GM12873 (cell line): ENCODE results near the gene PLEKHN1.
A peak's percentile ranks its signal among the peaks of the same experiment; 100 is the strongest.

Experiments
- TF ChIP-seq, protein P1 (sequence below): IDR thresholded peaks from 2 replicates; pipeline ENCODE4 v1.5.1; 2012; ENCODE audit warnings: low read depth, mild to moderate bottlenecking, moderate library complexity, low read length, control low read depth; ENCODE audit not compliant: insufficient read depth; ENCODE audit errors: missing control alignments

Gene PLEKHN1

DNA sequence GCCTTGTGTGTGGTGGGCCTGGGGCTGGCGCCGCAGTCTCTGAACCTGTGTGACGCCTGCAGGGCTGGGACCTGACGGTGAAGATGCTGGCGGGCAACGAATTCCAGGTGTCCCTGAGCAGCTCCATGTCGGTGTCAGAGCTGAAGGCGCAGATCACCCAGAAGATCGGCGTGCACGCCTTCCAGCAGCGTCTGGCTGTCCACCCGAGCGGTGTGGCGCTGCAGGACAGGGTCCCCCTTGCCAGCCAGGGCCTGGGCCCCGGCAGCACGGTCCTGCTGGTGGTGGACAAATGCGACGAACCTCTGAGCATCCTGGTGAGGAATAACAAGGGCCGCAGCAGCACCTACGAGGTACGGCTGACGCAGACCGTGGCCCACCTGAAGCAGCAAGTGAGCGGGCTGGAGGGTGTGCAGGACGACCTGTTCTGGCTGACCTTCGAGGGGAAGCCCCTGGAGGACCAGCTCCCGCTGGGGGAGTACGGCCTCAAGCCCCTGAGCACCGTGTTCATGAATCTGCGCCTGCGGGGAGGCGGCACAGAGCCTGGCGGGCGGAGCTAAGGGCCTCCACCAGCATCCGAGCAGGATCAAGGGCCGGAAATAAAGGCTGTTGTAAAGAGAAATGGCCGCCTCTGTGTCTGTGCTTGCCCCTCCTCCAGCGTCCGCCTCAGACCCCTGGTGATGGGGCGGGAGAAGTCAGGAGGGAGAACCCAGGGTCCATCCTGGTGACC, 47.8 kb downstream of the PLEKHN1 start:
- TF ChIP-seq, protein P1, sequence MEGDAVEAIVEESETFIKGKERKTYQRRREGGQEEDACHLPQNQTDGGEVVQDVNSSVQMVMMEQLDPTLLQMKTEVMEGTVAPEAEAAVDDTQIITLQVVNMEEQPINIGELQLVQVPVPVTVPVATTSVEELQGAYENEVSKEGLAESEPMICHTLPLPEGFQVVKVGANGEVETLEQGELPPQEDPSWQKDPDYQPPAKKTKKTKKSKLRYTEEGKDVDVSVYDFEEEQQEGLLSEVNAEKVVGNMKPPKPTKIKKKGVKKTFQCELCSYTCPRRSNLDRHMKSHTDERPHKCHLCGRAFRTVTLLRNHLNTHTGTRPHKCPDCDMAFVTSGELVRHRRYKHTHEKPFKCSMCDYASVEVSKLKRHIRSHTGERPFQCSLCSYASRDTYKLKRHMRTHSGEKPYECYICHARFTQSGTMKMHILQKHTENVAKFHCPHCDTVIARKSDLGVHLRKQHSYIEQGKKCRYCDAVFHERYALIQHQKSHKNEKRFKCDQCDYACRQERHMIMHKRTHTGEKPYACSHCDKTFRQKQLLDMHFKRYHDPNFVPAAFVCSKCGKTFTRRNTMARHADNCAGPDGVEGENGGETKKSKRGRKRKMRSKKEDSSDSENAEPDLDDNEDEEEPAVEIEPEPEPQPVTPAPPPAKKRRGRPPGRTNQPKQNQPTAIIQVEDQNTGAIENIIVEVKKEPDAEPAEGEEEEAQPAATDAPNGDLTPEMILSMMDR = no peak

DNA sequence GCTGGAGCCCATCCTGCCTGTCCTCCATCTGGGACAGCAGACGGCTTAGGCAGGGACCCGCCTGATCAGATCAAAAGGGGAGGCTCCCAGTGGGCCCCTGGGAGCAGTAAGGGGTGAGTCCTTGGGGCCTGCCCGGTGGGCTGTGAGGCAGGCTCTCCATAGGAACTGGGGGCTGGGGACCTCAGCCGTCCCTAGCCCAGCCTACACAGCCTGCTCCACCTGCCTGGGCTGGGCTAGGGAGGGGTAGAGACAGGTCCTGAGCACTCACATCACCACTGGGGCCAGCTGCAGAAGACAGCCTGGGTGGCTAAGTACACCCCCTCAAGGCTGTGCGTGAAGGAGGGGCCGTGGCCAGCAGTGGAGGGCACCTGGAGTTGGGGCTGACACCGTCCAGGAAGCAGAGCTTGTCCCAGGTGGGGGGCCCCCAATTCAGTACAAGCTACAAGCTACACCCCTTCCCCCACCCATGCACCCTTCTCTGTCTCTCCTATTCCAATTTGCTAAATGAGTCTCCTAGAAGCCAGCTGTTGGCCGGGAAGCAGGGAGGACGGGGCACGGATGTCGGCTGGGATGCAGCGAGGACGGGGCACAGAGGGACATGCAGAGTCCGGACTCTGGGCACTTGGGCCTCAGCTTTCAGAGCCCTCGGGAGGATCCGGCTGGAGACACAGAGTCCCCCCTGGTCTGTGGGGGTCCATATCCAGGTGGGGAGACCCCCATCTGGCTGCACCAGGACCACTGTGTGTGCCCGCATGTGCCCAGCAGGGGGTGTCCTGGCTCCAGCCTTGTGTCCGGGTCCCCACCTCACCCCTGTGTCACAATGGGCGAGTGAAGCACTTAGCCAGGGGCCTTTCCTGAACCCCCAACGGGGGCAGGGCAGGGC, 48.8 kb downstream of the PLEKHN1 start:
- TF ChIP-seq, protein P1 = peak; percentile 60

DNA sequence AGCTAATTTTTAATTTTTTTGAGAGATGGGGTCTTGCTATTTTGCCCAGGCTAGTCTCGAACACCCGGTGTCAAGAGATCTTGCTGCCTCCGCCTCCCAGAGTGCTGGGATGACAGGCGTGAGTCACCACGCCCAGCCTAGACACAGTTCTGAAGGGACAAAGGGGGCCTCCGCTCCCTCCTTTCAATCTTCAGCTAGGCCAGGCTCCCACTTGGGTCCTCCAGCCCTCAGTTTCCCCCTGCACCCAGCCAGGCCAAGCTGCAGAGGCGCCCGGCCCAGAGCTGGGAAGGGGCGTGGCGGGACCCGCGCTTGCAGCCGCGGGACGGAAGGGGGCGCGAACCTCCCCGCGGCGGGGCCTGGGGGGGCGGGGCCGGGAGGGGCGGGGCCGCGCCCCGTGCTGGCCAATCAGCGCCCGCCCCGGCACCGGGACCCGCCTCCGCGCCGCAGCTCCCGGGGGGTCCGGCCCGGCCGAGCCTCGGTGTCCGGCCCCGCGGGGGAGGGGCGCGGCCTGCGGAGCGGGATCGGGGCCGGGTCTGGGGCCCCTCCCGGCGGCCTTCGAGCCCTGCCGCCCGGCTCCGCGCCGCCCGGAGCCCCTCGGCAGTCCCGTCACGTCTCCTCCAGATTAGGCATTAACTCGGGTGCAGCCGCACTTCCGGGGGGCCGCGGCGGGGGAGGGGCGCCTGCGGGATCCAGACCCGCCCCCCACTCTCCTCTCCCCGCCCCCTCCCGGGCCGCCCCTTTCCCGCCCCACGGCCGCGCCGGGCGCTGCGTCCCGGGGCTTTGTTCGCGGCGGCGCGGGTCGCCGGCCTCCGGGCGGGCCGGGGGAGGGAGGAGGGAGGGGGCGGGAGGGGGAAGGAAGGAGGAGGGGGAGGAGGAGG, 53.1 kb downstream of the PLEKHN1 start:
- TF ChIP-seq, protein P1 = peak; percentile 51

DNA sequence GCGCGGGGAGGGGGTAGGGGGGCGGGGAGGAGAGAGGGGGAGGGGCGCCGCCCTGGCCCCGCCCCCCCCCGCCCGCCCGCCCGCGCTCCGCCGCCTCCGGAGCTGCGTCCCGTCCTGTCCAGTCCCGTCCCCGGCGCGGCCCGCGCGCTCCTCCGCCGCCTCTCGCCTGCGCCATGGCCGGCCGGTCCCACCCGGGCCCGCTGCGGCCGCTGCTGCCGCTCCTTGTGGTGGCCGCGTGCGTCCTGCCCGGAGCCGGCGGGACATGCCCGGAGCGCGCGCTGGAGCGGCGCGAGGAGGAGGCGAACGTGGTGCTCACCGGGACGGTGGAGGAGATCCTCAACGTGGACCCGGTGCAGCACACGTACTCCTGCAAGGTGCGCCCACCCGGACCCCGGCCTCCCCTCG, 53.7 kb downstream of the PLEKHN1 start, which contains the start of gene AGRN:
TSS of gene AGRN (plus strand) at position 121 of the 405 bp plus-strand sequence. CDS start at position 174, 53 bp downstream.
- TF ChIP-seq, protein P1 = no peak

DNA sequence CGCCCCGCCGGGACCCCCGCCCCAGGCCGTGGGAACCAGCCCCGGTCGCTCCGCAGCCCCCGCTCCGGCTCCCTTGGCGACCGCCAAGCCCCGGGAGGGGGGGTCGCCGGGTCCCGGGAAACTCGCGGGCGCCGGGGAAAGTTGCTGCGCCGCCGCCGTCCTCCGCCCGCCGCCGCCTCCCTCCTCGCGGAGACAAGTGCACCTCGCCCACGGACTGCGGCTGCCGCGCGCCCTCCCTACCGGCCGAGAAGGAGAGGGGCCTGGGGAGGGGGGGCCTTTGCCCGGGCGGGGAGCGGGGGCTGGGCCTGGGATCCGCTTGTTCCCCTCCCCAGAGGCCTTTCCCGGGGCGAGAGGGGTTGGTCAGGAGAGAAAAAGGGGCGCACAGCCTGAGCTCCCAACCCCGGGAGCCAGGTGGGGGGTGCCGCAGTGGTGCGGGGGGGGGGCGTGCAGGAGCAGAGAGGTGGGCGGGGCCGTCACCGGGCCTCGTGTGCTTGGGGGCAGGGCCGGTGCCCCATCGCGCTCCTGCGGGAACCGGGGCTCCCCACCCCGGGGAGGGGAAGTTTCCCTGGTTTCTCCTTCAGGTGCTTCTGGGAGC, 54.2 kb downstream of the PLEKHN1 start:
- TF ChIP-seq, protein P1 = no peak

DNA sequence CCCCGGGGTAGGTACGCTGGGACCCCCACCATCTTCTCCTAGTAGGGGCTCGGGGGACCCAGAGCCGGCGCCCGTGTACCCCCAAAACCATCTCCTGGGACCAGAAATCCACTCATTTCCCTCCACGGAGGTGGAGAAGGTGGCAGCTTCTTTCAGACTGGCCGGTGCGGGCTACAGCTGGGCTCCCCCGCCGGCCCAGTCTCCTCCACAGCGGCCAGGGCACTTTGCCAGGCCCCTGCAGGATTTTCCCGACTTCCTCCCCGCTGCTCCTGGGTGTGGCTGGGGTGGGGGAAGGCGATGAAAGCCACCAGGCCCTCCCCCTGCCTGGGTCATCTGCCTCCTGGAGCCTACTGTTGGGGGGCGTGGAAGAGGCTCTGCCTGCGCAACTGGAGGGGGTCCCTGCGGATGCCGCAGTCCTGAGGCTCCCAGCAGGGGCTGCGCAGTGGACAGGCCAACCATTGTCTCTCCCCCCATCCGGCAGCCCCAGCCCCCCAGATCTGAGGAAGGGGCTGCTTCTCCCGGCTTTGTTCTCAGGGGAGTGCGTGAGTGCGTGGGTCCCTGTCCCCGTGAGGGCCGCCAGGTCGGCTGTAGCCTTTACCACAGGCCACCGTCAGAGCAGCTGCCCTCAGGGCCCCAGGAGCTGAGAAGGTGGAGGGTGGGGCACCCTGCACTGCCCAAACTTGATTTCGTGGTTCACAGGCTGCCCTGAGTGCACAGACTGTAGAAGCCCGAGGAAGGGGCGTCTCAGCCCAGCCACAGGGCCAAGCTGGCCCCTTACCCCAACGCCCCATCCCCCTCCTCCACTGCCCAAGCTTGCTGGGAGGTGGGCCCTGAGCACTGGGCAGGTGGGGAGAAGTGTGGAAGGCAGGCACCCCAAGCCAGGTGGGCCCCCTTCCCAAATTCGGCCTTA, 55.0 kb downstream of the PLEKHN1 start:
- TF ChIP-seq, protein P1 = no peak
